ENCODE results near the gene TSPAN9.
"Not testable (repeated sequence)": the region's sequence is repeated elsewhere in the genome, so short reads cannot be mapped to it uniquely, and the experiment has no call there.

TSPAN9 gene

GRCh38 chr12:3054374-3054773, 22.8 kb upstream of the TSPAN9 start:
- no peak for DNase-seq (ENCODE audit: low spot score)
- no peak for TF ChIP-seq CTCF (IDR thresholded peaks at IDR 0.05; ENCODE audit: extremely low read depth, missing control alignments)

- TF ChIP-seq CTCF (IDR thresholded peaks at IDR 0.05; ENCODE audit: extremely low read depth, missing control alignments) = no peak
- DNase-seq (ENCODE audit: low spot score) = no peak
These were observed 22.0 kb upstream of the TSPAN9 start for GRCh38 chr12:3055026-3055703.

GRCh38 chr12:3055704-3056467, 21.3 kb upstream of the TSPAN9 start:
- no peak for DNase-seq (ENCODE audit: low spot score)
- TF ChIP-seq CTCF (IDR thresholded peaks at IDR 0.05; ENCODE audit: extremely low read depth, missing control alignments) = no peak

- DNase-seq (ENCODE audit: low spot score) = no peak
- no peak for TF ChIP-seq CTCF (IDR thresholded peaks at IDR 0.05; ENCODE audit: extremely low read depth, missing control alignments)
These were observed 16.1 kb upstream of the TSPAN9 start for GRCh38 chr12:3061059-3061458.

GRCh38 chr12:3061501-3062215, 15.5 kb upstream of the TSPAN9 start:
- no peak for DNase-seq (ENCODE audit: low spot score)
- TF ChIP-seq CTCF (IDR thresholded peaks at IDR 0.05; ENCODE audit: extremely low read depth, missing control alignments) = no peak

- TF ChIP-seq CTCF (IDR thresholded peaks at IDR 0.05; ENCODE audit: extremely low read depth, missing control alignments) = no peak
- no peak for DNase-seq (ENCODE audit: low spot score)
These were observed 11.9 kb upstream of the TSPAN9 start for GRCh38 chr12:3065300-3065699.

- DNase-seq (ENCODE audit: low spot score) = not testable (repeated sequence)
These were observed 11.3 kb upstream of the TSPAN9 start for GRCh38 chr12:3065846-3066245.

Data from GM20000 (cell line).